ENCODE results near the gene SP6.

SP6 gene

GRCh38 chr17:47878203-47879027 is 27.5 kb upstream of the SP6 start:
- no peak for DNase-seq (ENCODE audit: low read depth)
- no peak overlapping the region for H3K4me3 ChIP-seq (ENCODE audit: low read depth, low read length)
- TF ChIP-seq CTCF (IDR thresholded peaks at IDR 0.05; ENCODE audit: low read depth, low read length, missing control alignments): no peak

DNA sequence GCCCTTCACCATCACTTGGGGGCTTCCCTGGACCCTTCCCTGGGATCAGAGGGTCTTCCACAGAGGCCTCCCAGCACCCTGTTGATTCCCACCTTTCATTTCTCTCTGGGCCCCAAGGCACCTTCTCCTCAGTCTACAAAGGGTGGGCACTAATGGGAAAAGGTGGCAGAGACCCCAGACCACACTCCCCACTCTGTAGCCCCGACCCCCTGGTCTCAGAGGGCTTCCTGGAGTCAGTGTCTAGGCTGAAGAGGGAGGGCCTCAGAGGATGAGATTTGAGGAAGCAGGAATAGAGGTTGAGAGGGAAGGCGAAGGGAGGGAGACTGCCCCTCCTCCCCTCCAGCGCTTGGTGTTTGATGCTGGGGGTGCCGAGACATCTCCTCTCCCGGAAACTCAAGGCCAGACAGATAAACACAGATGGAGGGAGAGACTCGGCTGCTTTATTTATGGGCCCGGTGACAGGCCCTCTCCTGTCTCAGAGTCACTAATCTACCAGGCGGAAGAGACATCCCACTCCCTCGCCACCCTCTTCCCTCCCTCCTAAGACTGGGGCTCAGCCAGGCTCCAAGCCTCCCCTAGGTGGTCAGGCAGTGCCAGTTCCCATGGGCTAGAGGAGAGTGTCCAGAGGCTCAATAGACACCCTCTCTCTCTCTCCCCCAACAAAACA is 26.5 kb upstream of the SP6 start:
- H3K4me3 ChIP-seq (ENCODE audit: low read depth, low read length): no peak overlapping the region
- TF ChIP-seq CTCF (IDR thresholded peaks at IDR 0.05; ENCODE audit: low read depth, low read length, missing control alignments): no peak
- DNase-seq (ENCODE audit: low read depth): no peak

DNA sequence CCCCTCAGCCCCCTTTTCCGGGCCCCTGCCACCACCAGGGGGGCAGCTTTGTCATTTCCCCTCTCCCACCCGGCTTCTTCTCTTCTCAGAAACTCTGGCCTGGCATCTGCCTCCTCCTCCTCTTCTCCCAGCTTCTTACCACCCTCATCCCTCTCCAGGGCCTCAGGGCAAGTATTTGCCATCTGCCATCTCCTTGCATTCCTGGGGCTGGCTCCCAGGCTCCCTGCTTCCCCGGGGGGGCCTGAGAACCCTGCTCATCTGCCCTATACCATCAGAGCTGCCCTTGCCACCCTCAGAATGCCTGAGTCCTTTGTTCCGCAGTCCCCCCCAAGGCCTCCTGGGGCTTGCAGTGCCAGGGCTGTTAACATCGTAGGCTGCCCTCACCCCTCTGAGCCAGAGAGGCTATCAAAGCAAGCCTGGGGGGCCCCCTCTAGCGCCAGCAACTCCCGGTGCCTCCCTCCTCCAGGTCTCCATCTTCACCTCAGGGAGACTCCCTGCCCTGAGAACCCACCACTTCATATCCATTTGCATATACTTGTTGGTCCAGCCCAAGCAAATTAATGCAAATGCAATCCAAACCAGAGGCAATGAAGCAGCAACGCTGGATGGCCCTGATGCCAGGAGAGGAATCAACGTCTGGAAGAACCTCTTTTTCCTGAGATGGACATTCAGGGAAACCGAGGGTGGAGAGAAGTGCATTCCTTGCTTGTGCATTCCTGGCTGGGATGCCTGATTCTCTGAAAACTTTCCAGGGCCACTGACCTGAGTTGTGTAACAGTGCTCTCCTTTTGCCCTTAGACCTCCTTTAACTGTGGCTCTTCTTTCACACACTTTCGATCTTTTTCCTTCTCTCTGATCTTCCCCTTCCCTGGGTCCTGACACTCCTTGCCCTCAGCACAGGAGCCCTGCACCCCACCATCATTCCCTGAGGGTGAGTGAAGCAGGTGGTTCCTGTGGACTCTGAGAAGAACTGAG is 24.3 kb upstream of the SP6 start:
- TF ChIP-seq CTCF (IDR thresholded peaks at IDR 0.05; ENCODE audit: low read depth, low read length, missing control alignments): no peak
- DNase-seq (ENCODE audit: low read depth): no peak
- H3K4me3 ChIP-seq (ENCODE audit: low read depth, low read length): no peak overlapping the region

GRCh38 chr17:47873200-47874090 is 22.5 kb upstream of the SP6 start:
- no peak overlapping the region for H3K4me3 ChIP-seq (ENCODE audit: low read depth, low read length)
- TF ChIP-seq CTCF (IDR thresholded peaks at IDR 0.05; ENCODE audit: low read depth, low read length, missing control alignments): no peak
- DNase-seq (ENCODE audit: low read depth): no peak

GRCh38 chr17:47872651-47873161 is 21.7 kb upstream of the SP6 start:
- TF ChIP-seq CTCF (IDR thresholded peaks at IDR 0.05; ENCODE audit: low read depth, low read length, missing control alignments): no peak
- no peak for DNase-seq (ENCODE audit: low read depth)
- H3K4me3 ChIP-seq (ENCODE audit: low read depth, low read length): no peak overlapping the region
